T-helper 2 cell (primary cell): ENCODE data around the gene MED31.
"Not testable (repeated sequence)": the region's sequence is repeated elsewhere in the genome, so short reads cannot be mapped to it uniquely, and the experiment has no call there.

Source experiments
- DNase-seq, 5 experiments: peaks; one replicate each; pipeline versions ENCODE4 v3.0.0 to v3.0.0-alpha.2; 2012 to 2022

Gene MED31

DNA sequence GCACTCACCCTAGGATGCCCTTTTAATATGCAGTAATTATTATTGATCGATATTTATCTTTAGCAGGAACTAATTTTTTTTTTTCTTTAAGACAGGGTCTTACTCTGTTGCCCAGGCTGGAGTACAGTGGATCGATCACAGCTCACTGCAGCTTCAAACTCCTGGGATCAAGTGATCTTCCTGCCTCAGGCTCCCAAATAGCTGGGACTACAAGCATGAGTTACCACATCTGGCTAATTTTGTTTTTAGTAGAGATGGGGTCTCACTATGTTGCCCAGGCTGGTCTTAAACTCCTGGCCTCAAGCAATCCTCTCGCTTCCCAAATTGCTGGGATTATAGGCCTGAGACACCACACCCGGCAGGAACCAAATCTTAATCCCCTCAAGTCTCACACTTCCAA lies 40.2 kb downstream of the MED31 start:
- no peak for DNase-seq

DNA sequence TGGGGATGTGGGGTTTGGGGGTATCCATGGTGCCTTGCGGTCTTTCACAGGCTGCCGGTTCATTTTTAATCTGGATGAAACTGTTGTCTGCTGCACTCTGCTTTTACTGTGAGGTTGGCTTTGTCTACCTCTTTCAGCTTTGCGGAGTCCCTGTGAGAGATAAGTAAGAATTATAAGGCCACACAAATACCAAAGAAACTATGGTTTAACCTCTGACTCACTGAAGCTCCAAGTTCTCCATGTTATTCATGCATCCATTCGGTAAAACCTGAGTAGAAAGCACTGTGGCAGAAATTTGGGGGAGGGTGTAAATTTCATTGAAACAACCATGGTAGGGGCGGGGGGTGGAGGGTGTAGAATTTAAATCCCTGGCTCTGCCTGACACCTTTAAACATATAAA lies 41.4 kb downstream of the MED31 start:
- no peak for DNase-seq

DNA sequence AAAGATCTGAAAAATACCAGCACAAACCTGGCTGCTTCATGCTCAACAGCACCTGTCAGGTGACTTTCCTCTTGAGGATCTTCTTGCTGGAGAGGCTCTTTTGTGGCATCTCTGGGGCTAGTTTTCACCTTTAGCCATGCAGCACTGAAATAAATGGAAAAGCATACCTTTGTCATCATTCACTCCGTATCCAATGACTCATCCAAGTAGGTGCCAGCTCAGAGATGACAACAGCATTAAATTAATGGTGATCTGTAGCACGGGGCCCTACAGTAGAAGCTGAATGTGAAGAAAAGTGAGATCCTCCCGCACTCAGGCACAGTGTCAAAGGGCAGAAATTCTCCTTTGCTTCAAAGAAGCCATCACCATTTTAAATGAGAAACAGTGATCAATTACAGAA lies 43.1 kb downstream of the MED31 start:
- DNase-seq, result no peak

- no peak for DNase-seq
These were observed 46.3 kb downstream of the MED31 start for GRCh38 chr17:6605142-6605541.

- DNase-seq, result no peak
These were observed 47.6 kb downstream of the MED31 start for GRCh38 chr17:6603744-6604325.

DNA sequence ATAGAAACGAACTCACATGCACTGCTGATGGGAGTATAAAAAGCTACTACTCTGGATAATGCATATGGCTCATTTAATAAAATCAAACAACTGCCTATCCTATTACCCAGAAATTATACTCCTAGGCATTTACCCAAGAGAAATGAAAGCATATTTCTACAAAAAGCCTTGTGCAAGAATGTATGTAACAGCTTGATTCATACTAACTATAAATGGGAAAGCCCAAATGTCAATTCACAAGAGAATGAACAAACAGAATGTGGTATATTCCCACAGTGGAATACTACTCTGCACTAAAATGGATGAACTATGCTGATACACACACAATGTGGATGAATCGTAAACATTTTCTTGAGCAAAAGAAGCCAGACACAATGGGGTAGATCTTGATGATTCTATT lies 49.3 kb downstream of the MED31 start:
- no peak for DNase-seq

DNA sequence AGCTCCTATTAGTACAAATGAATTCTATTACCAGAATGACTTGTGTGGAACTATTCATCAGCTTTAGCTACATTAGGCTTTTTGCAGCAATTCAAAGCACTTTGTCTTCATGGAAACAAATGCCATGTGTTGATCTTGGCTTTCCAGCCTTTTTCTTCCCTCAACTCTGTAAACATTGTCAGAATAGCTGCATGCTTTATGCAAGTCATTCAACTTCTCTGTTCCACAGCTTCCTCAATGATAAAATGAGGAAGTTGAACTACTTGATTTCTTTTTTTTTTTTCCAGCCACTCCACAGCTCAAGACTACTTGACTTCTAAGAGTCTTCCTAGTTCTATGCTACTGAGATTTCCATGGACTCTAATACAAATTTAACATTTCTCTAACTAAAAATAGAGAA lies 52.0 kb downstream of the MED31 start:
- no peak for DNase-seq

GRCh38 chr17:6597727-6598126 lies 53.7 kb downstream of the MED31 start:
- DNase-seq, result no peak

DNA sequence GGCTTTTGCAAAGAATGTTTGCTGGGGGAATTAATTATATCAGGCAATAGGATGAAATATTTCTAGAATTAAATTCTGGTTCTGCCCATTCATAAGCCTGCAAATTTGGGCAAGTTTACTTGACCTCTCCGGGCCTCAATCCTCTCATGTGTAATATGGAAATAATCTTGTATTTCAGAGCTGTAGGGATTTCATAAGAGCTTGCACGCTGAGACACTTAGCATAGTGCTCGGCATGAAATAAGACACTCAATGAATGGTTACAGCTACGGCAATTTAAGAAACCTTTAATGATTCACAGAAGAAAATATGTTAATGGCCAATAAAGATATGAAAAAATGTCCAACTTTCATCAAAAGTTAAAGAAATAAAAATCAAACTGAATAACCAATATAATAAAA lies 54.5 kb downstream of the MED31 start:
- no peak for DNase-seq

DNA sequence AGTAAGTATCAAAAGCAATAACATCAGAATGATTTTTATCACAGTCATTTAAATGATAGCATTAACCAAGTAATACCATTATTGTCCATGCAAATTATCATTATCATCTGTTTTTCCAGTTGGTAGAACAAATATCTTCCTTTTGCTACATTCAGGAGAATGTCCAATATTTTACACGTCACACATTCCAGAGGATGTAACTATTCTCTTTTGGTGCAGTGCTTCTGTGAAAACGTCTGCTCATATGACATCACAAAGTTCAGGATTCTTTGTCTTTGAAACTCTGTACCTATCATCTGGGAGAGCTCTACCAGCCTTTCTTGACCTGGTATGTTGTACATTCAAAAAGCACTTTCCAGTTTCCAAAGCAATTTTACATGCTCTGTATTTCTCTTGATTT lies 54.9 kb downstream of the MED31 start:
- DNase-seq, result no peak

DNA sequence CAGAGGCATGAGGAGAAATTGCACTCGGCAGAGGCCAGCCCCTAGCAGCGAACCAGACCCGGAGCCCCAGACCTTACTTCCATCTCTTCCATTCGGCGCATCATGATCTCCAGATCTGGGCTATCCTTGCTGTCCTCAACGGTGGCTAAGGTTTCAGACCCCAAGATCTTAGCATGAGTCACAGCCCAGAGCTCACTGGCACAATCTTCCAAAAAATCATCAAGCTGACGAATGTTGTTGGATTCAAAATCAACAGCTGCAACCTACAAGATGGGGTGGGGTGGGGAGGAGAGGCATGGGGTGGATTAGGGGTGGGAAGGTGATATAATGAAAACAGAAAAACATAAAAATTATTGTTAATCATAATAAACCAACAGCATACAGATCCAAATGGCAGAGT lies 55.3 kb downstream of the MED31 start:
- DNase-seq, result no peak

- not testable (repeated sequence) for DNase-seq
These were observed 58.0 kb downstream of the MED31 start for GRCh38 chr17:6593371-6593770.
